ENCODE data around the gene EPN2.

EPN2 gene

GRCh38 chr17:19253112-19253511 is 15.9 kb downstream of the EPN2 start:
- Histone ChIP-seq H3K4me3 (no peak overlapping the region), H3K9me3 (replicated peaks in 1 of 11) (peaks cover 6 to 13% (median 11%) of the 10 kb centered on the region in 11 experiments; a peak in 18 of 22 replicates), H3K27ac (no peak overlapping the region), H3K4me2 (no peak overlapping the region), H3K36me3 (no peaks in the 10 kb centered on the region), H4K20me1 (peaks cover 0 to 12% (median 5%) of the 10 kb centered on the region in 11 experiments; a peak in 4 of 22 replicates), H3K27me3 (peaks cover 0 to 6% (median 0%) of the 10 kb centered on the region in 11 experiments; a peak in 2 of 22 replicates), H3K9ac (no peak overlapping the region), H3K4me1 (peaks cover 0 to 6% (median 0%) of the 10 kb centered on the region in 10 experiments; a peak in 4 of 20 replicates)
- no peak for TF ChIP-seq Cebpa-rat (IDR thresholded peaks at IDR 0.05)

GRCh38 chr17:19254651-19255050 is 17.5 kb downstream of the EPN2 start:
- TF ChIP-seq Cebpa-rat (IDR thresholded peaks at IDR 0.05) = no peak
- Histone ChIP-seq H3K27ac (no peak overlapping the region), H3K4me2 (no peak overlapping the region), H3K9me3 (replicated peaks in 1 of 11) (peaks cover 6 to 13% (median 11%) of the 10 kb centered on the region in 11 experiments; a peak in 18 of 22 replicates), H3K36me3 (no peaks in the 10 kb centered on the region), H3K27me3 (peaks cover 0 to 3% (median 0%) of the 10 kb centered on the region in 11 experiments; a peak in 1 of 22 replicates), H3K4me3 (no peak overlapping the region), H4K20me1 (peaks cover 0 to 10% (median under 1%) of the 10 kb centered on the region in 11 experiments; a peak in 5 of 22 replicates), H3K4me1 (no peaks in the 10 kb centered on the region), H3K9ac (no peak overlapping the region)

GRCh38 chr17:19255279-19255678 is 18.1 kb downstream of the EPN2 start:
- H3K4me2 ChIP-seq = no peak overlapping the region
- TF ChIP-seq Cebpa-rat (IDR thresholded peaks at IDR 0.05) = no peak

GRCh38 chr17:19258371-19258770 is 21.2 kb downstream of the EPN2 start:
- TF ChIP-seq Cebpa-rat (IDR thresholded peaks at IDR 0.05) = no peak
- peaks cover 1 to 4% (median 3%) of the 10 kb centered on the region in 11 experiments; a peak in 16 of 22 replicates for H3K9me3 ChIP-seq (replicated peaks in 1 of 11)
- H3K9ac ChIP-seq = no peak overlapping the region
- H3K4me3 ChIP-seq = no peak overlapping the region
- H3K27ac ChIP-seq = no peak overlapping the region
- no peaks in the 10 kb centered on the region for H3K36me3 ChIP-seq
- H3K4me1 ChIP-seq = no peaks in the 10 kb centered on the region
- H3K4me2 ChIP-seq = no peak overlapping the region
- peaks cover 0 to 13% (median 4%) of the 10 kb centered on the region in 11 experiments; a peak in 5 of 22 replicates for H4K20me1 ChIP-seq
- peaks cover 0 to 9% (median 0%) of the 10 kb centered on the region in 11 experiments; a peak in 2 of 22 replicates for H3K27me3 ChIP-seq

More at GRCh38 chr17:19255279-19255678, 18.1 kb downstream of the EPN2 start:
- Histone ChIP-seq H3K36me3 (no peaks in the 10 kb centered on the region), H3K4me1 (no peaks in the 10 kb centered on the region), H3K27me3 (peaks cover 0 to 9% (median 0%) of the 10 kb centered on the region in 11 experiments; a peak in 1 of 22 replicates), H4K20me1 (peaks cover 0 to 15% (median 4%) of the 10 kb centered on the region in 11 experiments; a peak in 5 of 22 replicates), H3K4me3 (no peak overlapping the region), H3K27ac (no peak overlapping the region), H3K9me3 (replicated peaks in 1 of 11) (peaks cover 6 to 13% (median 11%) of the 10 kb centered on the region in 11 experiments; a peak in 18 of 22 replicates), H3K9ac (no peak overlapping the region)

- H3K4me1 ChIP-seq = peaks cover 0 to 7% (median 2%) of the 10 kb centered on the region in 10 experiments; a peak in 9 of 20 replicates
- H4K20me1 ChIP-seq = peaks cover 0 to 22% (median 6%) of the 10 kb centered on the region in 11 experiments; a peak in 7 of 22 replicates
- no peaks in the 10 kb centered on the region for H3K9me3 ChIP-seq (replicated peaks in 1 of 11)
- H3K27ac ChIP-seq = no peak overlapping the region
- H3K9ac ChIP-seq = no peak overlapping the region
- no peak for TF ChIP-seq Cebpa-rat (IDR thresholded peaks at IDR 0.05)
- no peaks in the 10 kb centered on the region for H3K36me3 ChIP-seq
- H3K4me3 ChIP-seq = no peak overlapping the region
- H3K27me3 ChIP-seq = peaks cover 0 to 20% (median 8%) of the 10 kb centered on the region in 11 experiments; a peak in 9 of 22 replicates
- no peak overlapping the region for H3K4me2 ChIP-seq
Observed at GRCh38 chr17:19260958-19261357, 23.8 kb downstream of the EPN2 start.

GRCh38 chr17:19261426-19261825 is 24.3 kb downstream of the EPN2 start:
- H3K36me3 ChIP-seq = no peaks in the 10 kb centered on the region
- H3K27me3 ChIP-seq = peaks cover 0 to 20% (median 8%) of the 10 kb centered on the region in 11 experiments; a peak in 9 of 22 replicates
- no peak overlapping the region for H3K27ac ChIP-seq
- no peak overlapping the region for H3K9ac ChIP-seq
- H3K4me1 ChIP-seq = peaks cover 0 to 7% (median 2%) of the 10 kb centered on the region in 10 experiments; a peak in 9 of 20 replicates
- H3K4me3 ChIP-seq = no peak overlapping the region
- TF ChIP-seq Cebpa-rat (IDR thresholded peaks at IDR 0.05) = no peak
- H3K9me3 ChIP-seq (replicated peaks in 1 of 11) = no peaks in the 10 kb centered on the region
- H4K20me1 ChIP-seq = peaks cover 0 to 22% (median 6%) of the 10 kb centered on the region in 11 experiments; a peak in 7 of 22 replicates
- H3K4me2 ChIP-seq = no peak overlapping the region

GRCh38 chr17:19262650-19263631 is 25.8 kb downstream of the EPN2 start:
- Histone ChIP-seq H3K4me1 (peaks cover 0 to 7% (median 2%) of the 10 kb centered on the region in 10 experiments; a peak in 9 of 20 replicates), H3K4me3 (no peak overlapping the region), H3K9me3 (replicated peaks in 1 of 11) (no peaks in the 10 kb centered on the region), H3K27me3 (peaks cover 0 to 20% (median 8%) of the 10 kb centered on the region in 11 experiments; a peak in 9 of 22 replicates), H3K27ac (no peak overlapping the region), H3K4me2 (no peak overlapping the region), H3K36me3 (no peaks in the 10 kb centered on the region), H3K9ac (no peak overlapping the region), H4K20me1 (peaks cover 0 to 24% (median 6%) of the 10 kb centered on the region in 11 experiments; a peak in 7 of 22 replicates)
- no peak for TF ChIP-seq Cebpa-rat (IDR thresholded peaks at IDR 0.05)

GRCh38 chr17:19263641-19264051 is 26.5 kb downstream of the EPN2 start:
- no peak for TF ChIP-seq Cebpa-rat (IDR thresholded peaks at IDR 0.05)
- H4K20me1 ChIP-seq = peaks cover 0 to 28% (median 6%) of the 10 kb centered on the region in 11 experiments; a peak in 7 of 22 replicates
- peaks cover 0 to 20% (median 8%) of the 10 kb centered on the region in 11 experiments; a peak in 9 of 22 replicates for H3K27me3 ChIP-seq
- H3K36me3 ChIP-seq = no peaks in the 10 kb centered on the region
- no peak overlapping the region for H3K9ac ChIP-seq
- H3K9me3 ChIP-seq (replicated peaks in 1 of 11) = no peaks in the 10 kb centered on the region
- H3K4me2 ChIP-seq = no peak overlapping the region
- H3K4me3 ChIP-seq = no peak overlapping the region
- no peak overlapping the region for H3K27ac ChIP-seq
- peaks cover 0 to 7% (median 3%) of the 10 kb centered on the region in 10 experiments; a peak in 13 of 20 replicates for H3K4me1 ChIP-seq
